Sciatic nerve (tissue), 2 donors: ENCODE data around the gene PSAPL1. TPM values are rescaled to one million over a fixed set of nuclear protein-coding genes. Genes with fewer than 3 reads are reported as not detected.

Experiments used
- ATAC-seq: fragments of 200-7000 bp; cut with Tn5 transposase; one replicate; pipeline ENCODE4 v1.9.1; 2020; ENCODE audit warnings: mild to moderate bottlenecking, moderate library complexity
- DNase-seq: peaks from one replicate; pipeline ENCODE4 v3.0.0-alpha.2; 2020; ENCODE audit warnings: low spot score
- intact Hi-C: fragments of 100-400 bp; cut with DNase I; formaldehyde crosslinking; loops from one replicate; pipeline ENCODE4 v1.14.2; 2022
- total RNA-seq: library from RNA; stranded (reverse); fragmentation: NEBNext Ultra II Directional; extraction: Animal tissue kit (Norgen Biotek cat#: 25700); gene quantifications from one replicate; pipeline ENCODE4 v1.2.1, GENCODE V29; 2021
- donor health status: DM: no; HTN: no; CAD: no.
- donor health status: DM: no; HTN: no; CAD: no.

The PSAPL1 gene
- 0.09 TPM for total RNA-seq

DNA sequence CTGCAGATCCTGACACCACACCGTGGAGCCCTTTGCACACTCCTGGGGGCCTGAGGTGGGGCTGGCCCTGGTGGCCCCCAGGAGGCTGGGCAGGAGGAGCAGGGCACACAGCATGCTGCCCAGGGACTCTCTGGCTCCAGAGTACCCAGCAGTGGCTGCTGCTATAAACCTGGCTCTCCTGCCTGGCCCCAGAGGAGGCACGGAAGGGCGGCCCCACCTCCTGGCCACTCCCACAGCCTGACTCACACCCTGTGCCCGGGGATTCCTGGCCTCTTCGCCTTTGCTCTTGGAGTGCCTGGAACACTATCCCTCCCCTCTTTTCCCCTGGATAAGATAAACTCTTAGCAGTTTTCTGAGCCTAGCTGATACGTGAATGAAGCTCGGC, at the start of gene PSAPL1:
PSAPL1 (minus strand) TSS at position 165 of the 385 bp plus-strand sequence; CDS start at position 114, 51 bp downstream.
- intact Hi-C loops = no loop called here
- ATAC-seq = peak; percentile 73
- DNase-seq = no peak

GRCh38 chr4:7481227-7481626, 46.5 kb upstream of the PSAPL1 start:
- DNase-seq = no peak
- no peak for ATAC-seq
- intact Hi-C loops = no loop called here

DNA sequence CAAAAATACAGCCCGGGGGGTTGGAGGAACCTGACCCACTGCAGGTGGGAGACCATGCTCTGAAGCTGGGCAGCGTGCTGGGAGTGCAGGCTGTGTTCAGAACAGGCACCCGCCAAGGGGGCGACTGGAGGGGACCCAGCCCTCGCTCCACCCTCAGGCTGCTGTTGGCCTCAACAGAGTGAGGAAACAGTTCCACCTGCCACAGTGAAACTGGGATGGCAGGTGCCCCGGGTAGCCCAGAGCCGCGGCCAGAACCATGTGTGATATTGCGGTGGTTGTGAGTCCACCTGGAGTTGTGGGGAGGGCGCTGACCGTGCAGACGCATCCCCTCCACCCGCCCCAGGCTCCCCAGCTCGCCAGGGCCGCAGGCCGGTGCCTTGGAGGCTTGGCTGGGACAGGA, 45.7 kb upstream of the PSAPL1 start:
- no peak for ATAC-seq
- no peak for DNase-seq
- intact Hi-C loops = no loop called here

DNA sequence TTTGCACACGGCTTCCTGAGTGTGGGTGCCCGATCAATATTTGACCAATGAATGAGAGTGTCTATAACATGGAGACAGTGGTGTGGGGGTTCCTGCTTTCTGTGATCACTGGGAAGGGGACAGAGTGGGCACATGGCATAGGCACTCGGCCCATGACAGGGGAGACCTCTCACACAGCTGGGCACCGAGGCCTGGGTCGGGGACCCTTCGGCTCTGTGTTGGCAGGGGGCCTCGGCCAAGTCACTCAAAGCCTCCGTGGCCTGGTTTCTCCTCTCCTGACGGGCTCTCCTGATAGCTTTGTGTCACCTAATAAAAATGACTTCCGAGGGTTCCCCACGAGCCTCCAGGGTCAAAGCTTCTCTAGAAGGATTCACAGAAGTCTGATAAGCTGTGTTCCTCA, 43.9 kb upstream of the PSAPL1 start:
- DNase-seq = no peak
- intact Hi-C loops = no loop called here
- ATAC-seq = no peak

GRCh38 chr4:7477695-7478094, 43.0 kb upstream of the PSAPL1 start:
- no peak for ATAC-seq
- no peak for DNase-seq
- intact Hi-C loops = no loop called here

- no peak for DNase-seq
- no peak for ATAC-seq
- intact Hi-C loops = no loop called here
These were observed 42.1 kb upstream of the PSAPL1 start for GRCh38 chr4:7476820-7477219.

DNA sequence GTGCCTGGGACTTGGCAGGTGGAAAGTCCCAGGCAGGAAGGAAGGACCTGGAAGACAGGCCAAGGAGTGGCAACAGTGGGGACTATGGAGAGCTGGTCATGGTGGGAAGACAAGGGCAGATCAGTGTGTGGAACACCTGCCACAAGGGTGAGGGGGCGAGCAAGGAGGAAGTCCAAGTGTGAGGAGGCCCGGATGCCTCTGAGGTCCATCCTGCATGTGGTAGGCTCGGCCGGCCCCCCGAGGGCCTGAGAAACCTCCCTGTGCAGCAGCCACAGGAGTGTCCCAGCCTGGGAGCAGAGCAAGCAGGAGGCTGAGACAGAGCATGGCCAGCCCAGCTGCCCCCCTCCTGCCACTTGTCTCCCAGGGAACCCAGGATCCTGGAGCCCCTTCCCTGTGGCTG, 40.5 kb upstream of the PSAPL1 start:
- intact Hi-C loops = no loop called here
- ATAC-seq = no peak
- no peak for DNase-seq

- no peak for DNase-seq
These were observed 39.6 kb upstream of the PSAPL1 start for GRCh38 chr4:7474320-7474719.

GRCh38 chr4:7473081-7473480, 38.4 kb upstream of the PSAPL1 start:
- intact Hi-C loops = no loop called here
- ATAC-seq (no peak), DNase-seq (no peak)

More at GRCh38 chr4:7474320-7474719, 39.6 kb upstream of the PSAPL1 start:
- intact Hi-C loops = no loop called here
- no peak for ATAC-seq

GRCh38 chr4:7472442-7473013, 37.8 kb upstream of the PSAPL1 start:
- no peak for DNase-seq
- ATAC-seq = peak; percentile 27
- intact Hi-C loops = no loop called here

- intact Hi-C loops = no loop called here
- ATAC-seq (no peak), DNase-seq (no peak)
These were observed 35.9 kb upstream of the PSAPL1 start for GRCh38 chr4:7470522-7471128.

- DNase-seq = no peak
- no peak for ATAC-seq
- intact Hi-C loops = no loop called here
These were observed 35.4 kb upstream of the PSAPL1 start for GRCh38 chr4:7470111-7470510.

- ATAC-seq (no peak), DNase-seq (no peak)
- intact Hi-C loops = no loop called here
These were observed 34.3 kb upstream of the PSAPL1 start for GRCh38 chr4:7469023-7469422.

DNA sequence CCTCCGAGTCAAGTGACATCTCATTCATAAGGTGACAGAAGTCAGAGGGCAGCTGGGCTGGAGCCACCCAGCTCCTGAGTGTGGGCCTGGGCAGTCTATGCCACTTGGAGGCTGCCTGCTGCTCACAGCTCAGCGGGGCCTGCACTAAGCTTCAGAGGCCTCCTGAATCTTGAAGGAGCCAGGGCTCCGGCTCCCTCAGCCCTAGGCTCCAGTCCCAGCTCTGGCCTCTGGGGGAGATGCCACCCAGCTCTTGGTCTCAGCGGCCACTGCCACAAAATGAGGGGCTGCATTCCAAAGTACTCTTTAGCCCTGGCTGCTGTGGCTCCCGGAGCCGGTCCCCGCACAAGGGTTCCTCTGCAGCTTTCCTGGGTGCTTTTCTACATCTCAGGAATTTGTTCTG, 32.7 kb upstream of the PSAPL1 start:
- ATAC-seq (no peak), DNase-seq (no peak)
- intact Hi-C loops = no loop called here

DNA sequence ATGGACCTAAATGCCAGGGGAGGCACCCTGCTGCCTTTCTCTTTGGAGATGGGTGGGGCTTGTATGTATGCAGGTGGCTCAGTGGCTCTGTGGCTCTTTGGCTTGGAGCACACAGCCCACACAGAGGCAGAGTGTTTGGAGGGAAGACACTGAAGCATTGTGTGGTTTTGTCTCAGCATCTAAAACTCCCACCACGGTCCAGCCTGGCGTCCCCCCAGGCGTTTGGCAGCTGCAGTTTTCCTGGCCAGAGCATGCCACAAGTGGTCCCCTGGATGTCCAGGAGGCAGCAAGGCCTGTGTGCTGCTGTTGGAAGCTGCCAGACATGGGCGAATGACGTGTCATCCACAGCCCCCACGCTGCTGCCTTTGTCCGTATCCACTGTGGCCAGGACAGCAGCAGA, 32.2 kb upstream of the PSAPL1 start:
- DNase-seq = no peak
- intact Hi-C loops = no loop called here
- ATAC-seq = no peak

GRCh38 chr4:7466215-7466614, 31.5 kb upstream of the PSAPL1 start:
- intact Hi-C loops = no loop called here
- no peak for ATAC-seq
- DNase-seq = no peak

- no peak for DNase-seq
- intact Hi-C loops = no loop called here
- ATAC-seq = no peak
These were observed 30.3 kb upstream of the PSAPL1 start for GRCh38 chr4:7465017-7465416.

DNA sequence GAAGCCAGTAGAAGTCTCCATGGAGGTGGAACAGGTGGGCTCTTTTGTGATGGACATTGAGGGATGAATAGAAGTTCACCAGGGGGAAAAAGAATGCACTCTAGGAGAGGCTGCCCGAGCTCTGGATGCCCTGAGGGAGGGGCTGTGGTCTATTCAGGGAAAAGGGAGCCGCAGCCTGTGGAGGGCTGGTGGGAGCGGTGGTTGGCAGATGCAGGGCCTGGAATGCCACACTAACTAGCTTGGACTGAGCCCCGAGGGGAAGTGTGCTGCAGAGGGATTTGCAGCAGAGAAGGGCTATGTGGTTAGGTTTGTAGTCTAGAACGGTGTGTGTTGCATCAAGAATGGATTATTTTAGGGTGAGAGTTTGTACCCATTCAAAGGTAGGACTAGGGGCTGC, 29.5 kb upstream of the PSAPL1 start:
- intact Hi-C loops = no loop called here
- no peak for DNase-seq
- ATAC-seq = no peak

GRCh38 chr4:7463566-7464258, 29.0 kb upstream of the PSAPL1 start:
- intact Hi-C loops = no loop called here
- no peak for ATAC-seq

GRCh38 chr4:7462509-7462971, 27.8 kb upstream of the PSAPL1 start:
- ATAC-seq (peak; percentile 34), DNase-seq (no peak)
- intact Hi-C loops = no loop called here

More at GRCh38 chr4:7463566-7464258, 29.0 kb upstream of the PSAPL1 start:
- DNase-seq = no peak

DNA sequence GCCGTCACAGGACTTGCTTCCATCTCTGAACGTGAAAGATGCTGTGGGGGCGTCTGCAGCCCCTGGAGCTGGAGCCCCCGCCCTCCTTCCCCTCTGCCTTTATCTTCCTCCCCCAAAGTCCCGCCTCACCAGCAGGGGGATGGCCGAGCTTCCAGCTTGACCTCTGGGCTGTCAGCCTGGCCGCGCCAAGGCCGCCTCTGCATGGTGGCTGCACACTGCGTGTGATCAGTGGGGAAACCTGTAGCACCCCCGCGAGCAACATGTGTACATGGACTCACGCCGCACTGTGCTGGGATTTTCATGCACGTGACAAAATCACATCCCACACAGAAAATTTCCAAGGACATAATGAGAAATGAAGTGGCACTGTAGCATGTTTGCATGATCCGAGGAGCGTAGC, 26.5 kb upstream of the PSAPL1 start:
- ATAC-seq = peak; percentile 31
- DNase-seq = no peak
- intact Hi-C loops = no loop called here
